ENCODE data around the gene SLC44A4. TPM values are rescaled to one million over a fixed set of nuclear protein-coding genes. Genes with fewer than 3 reads are reported as not detected.
A peak's percentile ranks its signal among the peaks of the same experiment; 100 is the strongest.

The SLC44A4 gene
- total RNA-seq, 1 experiment from 2014 or later = 3.5 TPM

DNA sequence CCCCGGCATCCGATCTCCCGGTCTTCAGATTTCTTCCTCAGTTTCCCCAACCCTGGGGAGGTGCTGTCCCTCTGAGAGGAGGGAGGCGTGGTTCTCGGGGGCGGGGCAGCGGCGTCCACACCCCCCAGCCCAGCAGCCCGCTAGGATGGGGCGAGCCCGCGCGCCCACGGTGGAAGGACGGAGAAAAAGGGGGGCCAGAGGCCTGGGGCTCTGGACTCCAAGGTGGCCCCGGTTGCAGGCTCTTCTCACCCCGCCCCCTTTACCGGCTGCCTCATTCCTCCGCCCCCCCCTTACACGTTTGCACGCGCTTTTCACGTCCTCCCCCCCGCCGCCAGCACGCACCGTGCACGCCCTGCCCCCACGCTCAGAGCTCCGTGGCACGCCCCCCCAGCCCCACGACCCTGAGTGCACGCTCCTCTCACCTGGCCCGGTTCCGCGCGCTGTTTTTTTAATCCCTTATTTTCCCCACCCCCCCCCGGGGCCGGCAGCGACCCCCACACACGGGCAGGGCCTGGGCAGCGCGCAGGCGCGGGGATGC, 22.7 kb upstream of the SLC44A4 start:
- Histone ChIP-seq H3K4me2 (ENCODE audit: low read length) (peak overlapping the region; percentile 96), H2AFZ (ENCODE audit: low read length) (peak overlapping the region; percentile 87; the same call in 1 of the 2 replicates), H3K4me1 (ENCODE audit: insufficient read depth, low read length) (peaks cover 22% of the 10 kb centered on the region), H3K9me3 (ENCODE audit: low read length) (no peaks in the 10 kb centered on the region), H4K20me1 (ENCODE audit: low read length) (no peaks in the 10 kb centered on the region), H3K36me3 (ENCODE audit: low read depth, low read length) (no peaks in the 10 kb centered on the region), H3K79me2 (ENCODE audit: low read length) (peaks cover 28% of the 10 kb centered on the region), H3K27ac (ENCODE audit: low read length) (peak overlapping the region; percentile 39), H3K27me3 (ENCODE audit: low read length) (no peaks in the 10 kb centered on the region), H3K4me3 (ENCODE audit: low read length) (peak overlapping the region; percentile 78), H3K9ac (ENCODE audit: low read length) (peak overlapping the region; percentile 63), H3F3A (ENCODE audit: low read length, unreplicated experiment) (no peaks in the 10 kb centered on the region), H3K9me2 (replicated peaks; ENCODE audit: low read length) (no peaks in the 10 kb centered on the region)
- POLR2A ChIA-PET (ENCODE audit: unreplicated experiment) = no interaction called here
- TF ChIP-seq, protein P1, sequence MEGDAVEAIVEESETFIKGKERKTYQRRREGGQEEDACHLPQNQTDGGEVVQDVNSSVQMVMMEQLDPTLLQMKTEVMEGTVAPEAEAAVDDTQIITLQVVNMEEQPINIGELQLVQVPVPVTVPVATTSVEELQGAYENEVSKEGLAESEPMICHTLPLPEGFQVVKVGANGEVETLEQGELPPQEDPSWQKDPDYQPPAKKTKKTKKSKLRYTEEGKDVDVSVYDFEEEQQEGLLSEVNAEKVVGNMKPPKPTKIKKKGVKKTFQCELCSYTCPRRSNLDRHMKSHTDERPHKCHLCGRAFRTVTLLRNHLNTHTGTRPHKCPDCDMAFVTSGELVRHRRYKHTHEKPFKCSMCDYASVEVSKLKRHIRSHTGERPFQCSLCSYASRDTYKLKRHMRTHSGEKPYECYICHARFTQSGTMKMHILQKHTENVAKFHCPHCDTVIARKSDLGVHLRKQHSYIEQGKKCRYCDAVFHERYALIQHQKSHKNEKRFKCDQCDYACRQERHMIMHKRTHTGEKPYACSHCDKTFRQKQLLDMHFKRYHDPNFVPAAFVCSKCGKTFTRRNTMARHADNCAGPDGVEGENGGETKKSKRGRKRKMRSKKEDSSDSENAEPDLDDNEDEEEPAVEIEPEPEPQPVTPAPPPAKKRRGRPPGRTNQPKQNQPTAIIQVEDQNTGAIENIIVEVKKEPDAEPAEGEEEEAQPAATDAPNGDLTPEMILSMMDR (conservative IDR thresholded peaks at IDR 0.05; ENCODE audit: low read depth, low read length) = no peak
- TF ChIP-seq EZH2 (IDR thresholded peaks at IDR 0.05; ENCODE audit: low read length, unreplicated experiment) (no peak), EZH2phosphoT487 (IDR thresholded peaks at IDR 0.05; ENCODE audit: borderline replicate concordance, low read length) (no peak)
- intact Hi-C loops (cut with micrococcal nuclease) = loop anchor here (10.0 kb wide), 1 partner anchor 213 kb away; no protein-coding TSS in a partner anchor
- TSS peak; percentile 40 for BruUV-seq (replicated peaks)
- ATAC-seq = peak; percentile 9
- peak; percentile 37 for DNase-seq
- CTCF ChIA-PET = interaction anchor here (0.9 kb wide), 1 partner anchor 39 kb away, joined by 6 read pairs; the partner anchor contains the start of gene NEU1

DNA sequence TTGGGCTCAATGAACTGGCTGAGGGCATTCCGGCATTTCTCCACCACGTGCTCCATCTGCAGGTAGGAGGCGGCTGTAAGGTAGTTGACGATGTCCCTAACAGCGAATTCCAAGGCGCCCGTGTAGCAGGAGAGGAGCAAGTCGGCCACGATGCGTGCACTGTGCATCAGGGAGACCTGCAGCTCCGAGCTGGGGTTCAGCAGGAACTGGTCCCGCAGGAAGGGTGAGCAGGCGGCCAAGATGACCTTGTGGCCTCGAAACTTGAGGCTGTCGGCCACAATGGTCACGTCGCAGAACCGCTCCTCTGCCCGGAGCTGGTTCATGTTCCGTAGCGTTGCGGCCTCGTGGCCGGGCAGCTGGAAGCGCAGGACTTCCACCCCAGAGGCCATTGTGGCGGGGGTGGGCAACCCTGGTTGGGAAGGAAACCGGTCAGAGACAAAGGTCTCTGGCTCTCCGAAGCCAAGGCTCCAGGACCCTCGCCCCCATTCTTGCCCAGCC, 22.2 kb upstream of the SLC44A4 start:
- Histone ChIP-seq H2AFZ (ENCODE audit: low read length) (peak overlapping the region; percentile 87; the same call in 1 of the 2 replicates), H3K9me3 (ENCODE audit: low read length) (no peaks in the 10 kb centered on the region), H3K9me2 (replicated peaks; ENCODE audit: low read length) (no peaks in the 10 kb centered on the region), H3F3A (ENCODE audit: low read length, unreplicated experiment) (no peaks in the 10 kb centered on the region), H3K36me3 (ENCODE audit: low read depth, low read length) (no peaks in the 10 kb centered on the region), H3K4me2 (ENCODE audit: low read length) (peak overlapping the region; percentile 96), H3K79me2 (ENCODE audit: low read length) (peaks cover 33% of the 10 kb centered on the region), H3K27ac (ENCODE audit: low read length) (peak overlapping the region; percentile 39), H3K9ac (ENCODE audit: low read length) (peak overlapping the region; percentile 63; the same call in 1 of the 2 replicates), H3K27me3 (ENCODE audit: low read length) (no peaks in the 10 kb centered on the region), H3K4me3 (ENCODE audit: low read length) (peak overlapping the region; percentile 78), H3K4me1 (ENCODE audit: insufficient read depth, low read length) (peaks cover 27% of the 10 kb centered on the region), H4K20me1 (ENCODE audit: low read length) (no peaks in the 10 kb centered on the region)
- POLR2A ChIA-PET (ENCODE audit: unreplicated experiment) = no interaction called here
- CTCF ChIA-PET = no interaction called here
- intact Hi-C loops (cut with micrococcal nuclease) = loop anchor here (10.0 kb wide), 1 partner anchor 214 kb away; no protein-coding TSS in a partner anchor
- no TSS peak for BruUV-seq (replicated peaks)
- DNase-seq (no peak), ATAC-seq (no peak)
- TF ChIP-seq, protein P1 (conservative IDR thresholded peaks at IDR 0.05; ENCODE audit: low read depth, low read length) = no peak
- no peak for TF ChIP-seq EZH2phosphoT487 (IDR thresholded peaks at IDR 0.05; ENCODE audit: borderline replicate concordance, low read length)
- TF ChIP-seq EZH2 (IDR thresholded peaks at IDR 0.05; ENCODE audit: low read length, unreplicated experiment) = no peak
